Activated naive CD4-positive, alpha-beta T cell treated with anti-CD3 and anti-CD28 coated beads, Interleukin-2, amount 50 U/mL, for 16 hours (primary cell): ENCODE data around the gene APRT.
A peak's percentile ranks its signal among the peaks of the same experiment; 100 is the strongest.
"Not testable (repeated sequence)": the region's sequence is repeated elsewhere in the genome, so short reads cannot be mapped to it uniquely, and the experiment has no call there.

Experiments
- DNase-seq: peaks from one replicate; pipeline ENCODE4 v3.0.0-alpha.2; 2020

Gene APRT

DNA sequence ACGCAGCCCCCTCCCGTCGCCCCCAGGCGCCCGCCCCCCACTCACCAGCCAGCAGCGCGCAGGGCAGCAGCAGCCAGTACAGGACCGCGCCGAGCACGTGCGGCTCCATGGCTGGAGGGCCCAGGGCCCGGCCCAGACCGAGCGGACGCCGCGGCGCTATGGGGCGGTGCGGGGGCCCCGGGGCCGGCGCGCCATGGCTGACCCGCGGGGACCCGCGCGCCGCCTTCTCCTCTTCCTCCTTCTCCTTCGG lies 26.9 kb downstream of the APRT start:
- DNase-seq, result no peak

DNA sequence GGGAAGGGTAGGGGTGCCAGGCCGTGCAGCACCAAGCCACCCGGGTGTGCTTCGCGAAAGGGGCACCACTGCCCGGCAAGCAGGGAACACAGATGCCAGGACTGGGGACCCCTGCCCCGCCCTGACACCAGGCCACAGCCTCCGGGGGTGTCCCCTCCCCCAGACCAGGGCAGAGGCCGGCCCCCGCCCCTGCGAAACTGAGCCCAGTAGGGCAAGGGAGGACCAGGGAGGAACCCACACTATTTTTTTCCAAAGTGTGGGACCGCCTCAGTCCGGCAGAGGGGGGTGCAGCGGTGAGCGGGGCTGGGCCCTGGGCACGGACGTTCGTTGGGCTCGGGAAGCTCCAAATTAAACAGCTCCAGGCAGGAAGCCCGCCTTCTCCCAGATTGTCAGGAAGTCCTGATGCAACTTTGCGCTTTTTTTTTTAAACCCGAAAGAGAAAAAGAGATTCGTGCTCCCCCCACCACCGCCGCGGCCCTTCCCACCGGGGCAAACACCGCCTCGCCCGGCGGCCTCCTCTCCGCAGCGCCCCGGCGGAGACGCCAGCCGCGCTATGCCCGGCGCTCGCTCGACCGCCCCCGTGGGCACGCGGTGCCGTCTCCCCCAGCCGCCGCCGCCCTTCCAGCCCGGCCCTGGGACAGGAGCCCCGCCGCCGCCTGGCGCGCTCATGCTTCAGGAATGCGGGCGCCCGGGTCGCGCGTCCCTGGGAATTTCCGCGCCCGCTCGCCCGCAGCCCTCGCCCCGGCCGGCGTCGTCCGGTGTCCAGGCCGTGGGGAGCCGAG lies 27.5 kb downstream of the APRT start:
- peak; percentile 52 for DNase-seq

DNA sequence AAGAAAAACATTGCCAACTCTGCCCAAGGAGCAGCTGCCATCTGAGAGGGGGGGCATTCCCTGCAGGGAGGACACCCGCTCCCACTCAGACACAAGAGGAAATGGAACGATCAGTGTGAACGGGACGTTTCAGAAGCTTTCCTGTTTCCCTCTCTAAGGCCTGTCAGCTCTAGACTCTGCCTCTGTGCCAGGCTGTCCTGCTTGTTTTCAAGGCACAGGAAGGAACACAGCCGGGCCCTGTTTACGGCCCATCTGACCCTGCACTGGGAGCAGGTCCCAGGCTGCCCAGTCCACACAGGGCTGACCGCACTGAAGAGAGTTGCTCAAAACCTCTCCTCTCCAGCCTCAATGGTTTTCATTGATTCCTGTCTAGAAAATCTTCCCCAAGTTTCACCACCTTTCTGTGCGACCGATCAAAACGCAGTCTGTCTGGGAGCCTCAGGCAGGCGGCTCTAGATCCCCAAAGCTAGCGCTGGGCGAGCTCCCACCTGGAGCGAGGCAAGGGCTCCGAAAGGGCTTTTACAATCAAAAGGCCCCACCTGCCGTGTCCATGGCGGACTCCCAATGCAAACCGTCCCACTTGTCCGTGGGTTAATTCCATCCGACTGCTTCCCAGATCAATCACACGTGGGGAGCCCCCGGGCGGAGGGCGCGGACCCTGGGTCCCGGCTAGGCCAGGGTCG lies 28.2 kb downstream of the APRT start:
- no peak for DNase-seq

DNA sequence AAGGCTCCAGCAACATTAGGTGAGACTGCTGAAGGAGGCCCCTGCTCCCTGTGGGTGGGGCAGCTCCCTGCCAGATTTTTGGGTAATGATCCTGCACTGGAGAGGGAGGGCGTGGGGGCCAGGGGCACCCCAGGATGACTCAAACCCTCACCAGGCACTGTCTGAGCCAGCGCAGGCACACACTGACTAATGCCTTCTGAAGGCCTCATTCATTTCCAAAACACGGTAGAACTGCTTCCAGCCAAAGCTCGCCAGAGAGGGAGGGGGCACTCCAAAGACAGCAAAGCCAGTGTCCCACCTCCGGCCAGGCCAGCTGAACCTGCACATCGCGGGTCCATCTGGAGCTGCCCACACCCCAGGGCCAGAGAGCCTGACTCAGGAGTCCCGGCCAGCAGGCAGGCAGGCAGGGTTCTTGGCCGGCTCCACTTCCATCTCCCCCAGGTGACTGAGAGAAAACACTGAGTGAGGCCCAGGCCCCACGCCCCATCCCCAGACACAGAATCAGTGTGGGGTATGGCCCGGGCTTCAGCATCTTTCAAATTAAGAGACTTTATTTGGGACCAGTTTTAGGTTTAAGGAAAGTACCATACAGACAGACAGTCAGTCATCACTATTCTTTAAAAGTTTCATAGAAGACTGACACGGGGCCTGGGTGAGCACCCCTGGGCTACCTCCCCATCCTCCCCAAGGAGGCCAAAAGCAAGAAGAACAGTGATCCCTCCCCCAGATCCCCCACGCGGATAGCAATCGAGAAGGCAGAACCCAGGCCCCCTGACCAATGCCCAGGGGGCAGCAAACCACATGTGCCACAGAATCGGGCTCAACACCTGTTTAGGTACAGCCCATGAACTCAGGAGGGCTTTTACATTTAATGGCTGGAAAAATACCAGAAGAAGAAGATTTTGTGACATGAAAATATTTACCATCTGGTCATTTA lies 29.0 kb downstream of the APRT start:
- DNase-seq, result peak; percentile 82

DNA sequence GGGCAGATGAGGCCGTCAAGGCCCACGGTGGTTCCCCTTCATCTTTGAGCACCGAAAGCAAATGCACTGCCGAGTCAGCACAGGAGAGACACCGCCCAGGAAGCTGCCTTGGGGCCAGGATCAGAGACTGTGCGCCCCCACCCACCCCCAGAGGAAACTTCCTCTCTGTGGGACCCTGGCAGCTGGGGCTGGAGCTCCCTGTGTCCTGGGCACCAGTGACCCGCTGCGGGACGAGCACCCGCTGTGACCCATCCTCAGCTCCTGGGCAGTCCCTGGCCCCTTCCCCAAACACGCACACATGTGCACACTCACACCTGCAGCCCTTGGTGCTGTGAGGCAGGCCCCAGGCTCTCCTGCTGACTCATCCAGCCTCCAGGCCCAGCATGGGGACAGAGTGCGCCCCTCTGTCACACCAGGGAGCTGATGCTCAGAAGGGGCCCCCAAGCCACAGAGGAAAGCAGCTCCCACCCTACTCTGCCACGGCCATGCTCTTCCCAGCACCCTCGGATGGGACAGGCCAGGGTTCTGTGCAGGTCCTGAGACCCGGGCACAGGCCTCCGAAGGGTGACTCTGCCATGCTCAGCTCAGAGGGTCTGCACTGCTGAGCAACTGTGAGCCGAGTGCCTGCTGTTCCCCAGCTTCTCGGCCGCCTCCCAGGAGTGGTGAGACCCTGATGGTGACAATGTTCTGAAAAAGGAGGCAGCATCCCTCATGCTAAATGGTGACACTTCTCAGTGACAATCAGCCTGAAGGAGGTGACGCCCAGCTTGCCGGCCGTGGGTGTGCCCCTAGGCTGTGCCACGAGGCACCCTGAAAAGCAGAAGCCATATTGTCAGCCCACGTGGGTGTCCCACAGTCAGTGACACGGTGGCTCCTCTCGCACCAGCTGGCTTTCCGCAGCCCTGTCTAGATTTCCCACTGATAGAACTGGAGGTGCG lies 30.3 kb downstream of the APRT start:
- peak; percentile 68 for DNase-seq

DNA sequence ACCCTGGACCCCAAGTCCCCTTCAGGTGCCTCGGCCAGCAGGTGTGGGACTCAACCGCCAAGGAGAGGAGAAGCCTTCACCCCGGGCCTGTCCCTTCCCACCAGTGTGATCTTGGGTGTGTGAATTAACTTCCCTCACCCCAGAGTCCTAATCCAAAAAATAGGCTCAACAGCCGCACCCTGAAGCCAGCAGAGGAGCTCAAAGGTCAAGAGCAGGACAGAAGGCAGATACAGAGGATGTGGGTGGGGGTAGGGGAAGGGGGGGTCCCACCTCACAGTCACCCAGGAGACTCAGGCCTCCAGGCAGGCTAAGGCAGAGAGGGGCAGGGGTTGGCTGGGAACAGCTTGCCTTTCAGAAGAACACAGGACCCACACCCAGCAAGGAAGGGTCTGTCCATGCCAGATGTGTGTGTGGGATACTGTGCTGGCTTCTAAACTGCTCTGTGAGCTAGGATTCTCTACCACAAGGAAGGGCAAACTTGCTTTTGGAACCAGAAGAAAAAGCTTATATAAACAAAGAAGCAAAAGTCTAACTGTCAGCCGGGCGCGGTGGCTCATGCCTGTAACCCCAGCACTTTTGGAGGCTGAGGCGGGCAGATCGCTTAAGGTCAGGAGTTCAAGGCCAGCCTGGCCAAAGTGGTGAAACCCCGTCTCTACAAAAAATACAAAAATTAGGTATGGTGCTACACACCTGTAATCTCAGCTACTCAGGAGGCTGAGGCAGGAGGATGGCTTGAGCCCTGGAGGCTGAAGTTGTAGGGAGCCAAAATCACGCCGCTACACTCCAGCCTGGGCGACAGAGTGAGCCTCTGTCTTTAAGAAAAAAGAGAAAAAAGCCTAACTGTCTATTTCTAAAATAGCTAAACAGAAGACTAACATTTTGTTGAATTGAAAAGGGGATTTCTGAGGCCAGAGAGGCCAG lies 31.3 kb downstream of the APRT start:
- no peak for DNase-seq

DNA sequence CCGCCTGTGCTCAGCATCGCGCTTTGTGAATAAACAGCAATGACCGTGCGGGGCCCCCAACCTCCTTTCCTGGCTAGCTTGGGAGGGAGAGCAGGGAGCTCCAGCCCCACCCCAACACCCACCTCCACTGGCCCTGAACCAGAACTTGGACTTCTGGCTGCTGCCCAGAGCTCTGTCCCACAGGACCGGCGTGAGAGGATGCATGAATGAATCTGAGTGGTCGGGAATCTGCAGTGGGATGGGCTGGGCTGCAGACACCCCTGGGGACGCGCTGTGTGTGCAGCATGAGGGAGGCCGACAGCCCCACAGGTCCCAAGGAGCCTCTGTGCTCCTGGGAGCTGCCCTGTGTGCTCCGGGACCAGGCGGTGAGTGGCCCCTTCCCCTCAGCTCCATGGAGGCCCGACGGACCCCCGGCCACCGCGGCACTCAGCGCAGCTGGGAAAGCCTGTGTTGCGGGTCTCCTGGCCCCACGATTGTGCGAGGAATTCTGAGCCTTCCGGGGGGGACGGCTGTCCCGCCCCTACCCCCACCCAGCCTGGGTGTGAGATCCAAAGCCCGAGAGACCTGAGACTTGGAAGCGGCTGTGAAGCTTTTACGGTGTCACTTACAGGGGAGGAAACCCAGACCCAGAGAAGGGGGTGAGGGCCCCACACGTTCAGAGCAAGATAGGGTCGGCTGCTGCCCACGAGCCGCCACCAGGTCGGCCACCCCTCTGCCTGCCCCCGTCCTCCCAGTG lies 32.2 kb downstream of the APRT start:
- no peak for DNase-seq

DNA sequence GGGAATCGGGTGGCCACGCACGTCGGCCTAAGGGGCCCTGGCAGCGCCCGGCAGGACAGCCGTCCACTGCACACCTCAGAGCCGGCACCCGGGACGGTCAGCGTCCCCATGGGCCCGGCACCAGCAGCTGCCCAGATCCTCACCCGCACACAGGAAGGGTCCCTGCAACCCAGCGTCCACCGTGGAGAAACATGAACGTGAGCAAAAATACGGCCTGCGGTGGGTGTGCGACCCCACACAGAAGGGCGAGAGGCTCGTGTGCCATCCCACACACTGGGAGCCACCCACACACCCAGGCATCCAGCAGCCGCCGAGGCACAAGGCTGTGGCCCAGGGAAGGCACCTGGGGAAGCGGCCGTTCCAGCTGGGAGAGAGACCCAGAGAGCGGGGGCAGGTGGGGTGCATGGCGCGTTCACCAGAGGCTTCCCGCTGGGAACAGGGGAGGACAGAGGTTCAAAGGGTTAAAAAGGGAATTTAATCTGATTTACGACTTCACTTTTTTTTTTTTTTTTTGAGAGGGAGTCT lies 33.1 kb downstream of the APRT start:
- DNase-seq, result no peak

DNA sequence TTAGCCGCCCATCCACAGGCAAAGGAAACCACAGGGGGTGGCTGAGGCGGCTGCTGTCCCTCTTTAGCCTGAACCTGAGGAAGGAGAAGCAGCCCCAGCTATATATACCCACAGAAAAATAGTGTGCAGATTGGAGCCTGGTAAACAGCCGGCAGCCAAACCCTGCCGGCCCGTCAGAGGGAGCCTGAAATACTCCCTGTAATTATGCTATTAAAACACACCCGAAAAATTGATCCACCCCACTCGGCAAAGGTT lies 33.5 kb downstream of the APRT start:
- DNase-seq, result no peak

DNA sequence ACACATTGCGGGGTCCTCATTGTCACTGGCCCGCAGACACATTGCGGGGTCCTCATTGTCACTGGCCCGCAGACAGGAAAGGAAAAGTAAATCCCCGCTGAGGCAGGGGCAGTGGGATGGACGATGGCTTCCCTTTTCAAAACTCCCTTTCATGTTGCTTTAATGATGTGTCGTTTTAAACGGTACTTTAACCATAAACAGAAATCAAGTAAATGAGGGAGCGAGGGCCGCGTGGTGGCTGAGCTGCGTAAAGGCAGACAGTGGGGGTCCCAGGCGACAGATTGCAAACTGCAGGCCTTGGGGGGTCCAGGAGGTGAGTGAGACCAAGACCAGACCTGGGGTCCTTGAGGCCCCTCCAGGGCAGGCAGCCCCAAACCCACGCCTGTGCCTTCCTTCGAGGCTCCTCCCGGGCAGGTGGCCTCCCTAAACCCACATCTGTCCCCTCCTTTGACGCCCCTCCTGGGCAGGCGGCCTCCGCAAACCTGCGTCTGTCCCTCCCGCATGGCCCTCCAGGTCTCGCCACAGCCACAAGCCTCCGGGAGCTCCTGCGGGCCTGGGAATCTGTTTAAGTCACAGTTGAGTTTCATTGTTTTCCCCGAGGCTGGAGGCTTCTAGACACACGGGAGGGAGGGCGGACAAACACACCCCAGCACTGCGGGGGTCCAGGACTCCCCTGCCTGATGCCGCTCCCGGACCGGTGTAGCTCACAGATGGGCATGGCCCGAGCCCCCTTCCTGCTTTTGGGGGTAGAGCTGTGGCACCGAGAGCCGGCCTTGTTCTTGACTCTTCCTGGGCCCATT lies 34.1 kb downstream of the APRT start:
- no peak for DNase-seq

DNA sequence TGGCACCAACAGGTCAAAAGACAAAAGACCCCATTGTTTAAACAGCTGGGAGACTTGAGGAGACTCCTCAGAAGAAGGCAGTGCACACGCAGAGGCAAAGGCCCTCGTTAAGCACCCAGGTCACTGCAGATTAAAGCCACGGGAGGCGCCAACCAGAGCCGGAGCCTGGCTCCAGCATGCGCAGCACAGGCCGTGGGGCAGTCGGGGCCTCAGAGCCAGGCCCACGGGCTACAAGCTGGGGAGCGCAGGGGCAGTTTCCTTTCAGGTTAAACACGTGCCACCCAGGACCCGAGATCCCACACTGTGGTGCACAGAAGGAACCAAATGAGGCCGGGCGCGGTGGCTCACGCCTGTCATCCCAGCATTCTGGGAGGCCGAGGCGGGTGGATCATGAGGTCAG lies 35.9 kb downstream of the APRT start:
- no peak for DNase-seq

DNA sequence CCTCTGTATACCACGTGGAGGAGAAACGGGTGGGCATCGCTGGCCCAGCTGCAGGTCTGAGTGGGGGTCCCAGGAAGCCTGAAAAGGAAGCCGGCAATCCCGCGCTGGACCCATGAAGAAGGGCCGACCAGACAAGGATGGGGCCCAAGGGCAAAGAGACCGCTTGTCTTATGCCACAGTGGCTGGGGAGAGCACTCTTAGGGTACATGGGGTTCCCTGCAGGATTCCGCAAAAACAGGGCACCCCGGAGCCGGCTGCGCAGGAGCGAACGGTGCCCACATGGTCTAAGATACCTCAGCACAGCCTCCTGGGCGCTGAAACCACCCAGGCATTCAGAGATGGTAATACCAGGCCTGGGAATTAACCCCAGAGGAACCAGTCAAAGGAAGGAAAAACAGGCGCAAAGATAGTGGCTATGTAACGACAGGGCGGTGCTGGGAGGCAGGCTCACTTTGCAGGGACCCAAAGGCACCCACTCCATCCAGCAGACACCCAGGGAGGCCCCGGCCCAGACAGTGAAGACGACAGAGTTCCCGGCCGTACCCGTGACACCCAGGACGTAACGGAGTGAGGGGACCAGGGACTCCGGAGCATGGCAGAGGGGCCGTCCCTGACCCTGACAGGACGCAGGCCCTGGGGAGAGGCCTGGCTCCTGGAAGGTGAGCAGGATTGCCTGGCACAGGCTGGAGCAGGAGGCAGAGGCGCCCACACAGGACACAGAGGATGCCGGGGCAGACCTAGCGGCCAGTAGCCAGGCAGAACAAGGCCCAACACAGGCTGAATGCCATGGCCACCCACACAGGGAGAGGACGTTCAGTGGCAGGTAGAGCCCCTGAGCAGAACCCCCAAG lies 37.0 kb downstream of the APRT start:
- DNase-seq, result no peak

DNA sequence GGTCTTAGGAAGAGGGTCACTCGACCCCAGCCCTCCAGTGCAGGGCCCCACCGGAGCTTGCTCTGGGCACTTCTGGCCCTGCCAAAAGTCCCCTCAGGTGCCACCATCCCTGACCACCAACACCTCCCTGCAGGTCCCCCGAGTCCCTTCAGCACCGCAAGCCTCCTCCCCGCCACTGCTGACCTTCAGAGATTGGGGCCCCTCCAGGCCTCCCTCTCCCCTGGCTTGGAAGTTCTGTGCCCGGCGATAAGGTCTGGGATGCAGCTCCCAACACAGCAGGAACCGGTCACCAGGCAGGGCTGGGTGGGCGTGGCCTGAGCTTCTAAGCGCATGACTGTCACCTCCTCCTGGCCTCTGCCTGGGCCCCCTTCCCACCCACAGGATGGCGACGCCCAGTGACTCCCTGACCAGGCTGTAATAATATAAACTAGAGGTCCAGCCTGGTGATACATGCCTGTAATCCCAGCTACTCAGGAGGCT lies 37.9 kb downstream of the APRT start:
- no peak for DNase-seq

DNA sequence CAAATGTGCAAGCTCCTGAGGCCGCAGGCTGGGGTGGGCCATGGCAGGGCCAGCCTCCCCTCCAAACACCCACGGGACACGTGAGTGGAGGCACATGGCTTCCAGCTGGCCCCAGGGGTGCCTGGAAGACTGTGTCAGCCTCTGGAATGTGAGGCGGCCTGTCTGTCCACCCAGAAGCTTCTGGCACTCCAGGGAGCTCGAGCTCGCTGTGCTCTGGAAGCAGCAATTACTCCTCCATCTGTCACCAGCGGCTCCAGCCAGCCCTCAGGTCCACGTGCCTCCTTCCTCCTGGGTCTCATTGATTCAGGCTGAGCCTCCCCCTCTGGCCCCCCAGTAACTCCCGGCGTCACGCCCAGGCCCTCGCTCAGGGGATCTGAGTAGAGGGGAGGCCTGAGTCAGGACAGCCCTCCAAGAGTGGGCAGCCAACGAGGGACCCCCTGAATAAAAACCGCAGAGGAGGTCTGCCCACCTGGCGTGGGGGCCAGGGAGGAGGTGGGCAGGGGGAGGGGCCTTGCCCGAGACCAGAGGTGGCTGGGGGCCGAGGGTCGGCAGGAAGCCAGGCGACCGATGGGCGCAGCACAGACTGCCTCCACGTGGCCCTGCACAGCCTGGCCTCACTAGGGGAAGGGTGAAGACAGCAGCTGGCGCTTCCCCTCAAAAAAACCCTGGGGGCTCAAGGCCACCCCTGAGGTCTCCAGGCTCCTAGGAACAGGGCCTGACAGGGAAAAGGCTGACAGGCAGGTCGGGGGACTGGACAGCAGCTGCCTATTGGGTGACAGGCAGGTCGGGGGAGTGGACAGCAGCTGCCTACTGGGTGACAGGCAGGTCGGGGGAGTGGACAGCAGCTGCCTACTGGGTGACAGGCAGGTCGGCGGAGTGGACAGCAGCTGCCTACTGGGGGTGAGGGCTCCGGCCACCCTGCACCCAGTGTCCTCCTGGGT lies 38.6 kb downstream of the APRT start:
- no peak for DNase-seq

DNA sequence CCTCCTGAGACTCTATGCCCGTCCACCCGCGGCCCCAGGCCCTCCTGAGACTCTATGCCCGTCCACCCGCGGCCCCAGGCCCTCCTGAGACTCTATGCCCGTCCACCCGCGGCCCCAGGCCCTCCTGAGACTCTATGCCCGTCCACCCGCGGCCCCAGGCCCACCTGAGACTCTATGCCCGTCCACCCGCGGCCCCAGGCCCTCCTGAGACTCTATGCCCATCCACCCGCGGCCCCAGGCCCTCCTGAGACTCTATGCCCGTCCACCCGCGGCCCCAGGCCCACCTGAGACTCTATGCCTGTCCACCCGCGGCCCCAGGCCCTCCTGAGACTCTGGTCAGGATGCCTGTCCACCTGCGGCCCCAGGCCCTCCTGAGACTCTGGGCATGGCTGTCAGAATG lies 39.9 kb downstream of the APRT start:
- DNase-seq, result not testable (repeated sequence)

DNA sequence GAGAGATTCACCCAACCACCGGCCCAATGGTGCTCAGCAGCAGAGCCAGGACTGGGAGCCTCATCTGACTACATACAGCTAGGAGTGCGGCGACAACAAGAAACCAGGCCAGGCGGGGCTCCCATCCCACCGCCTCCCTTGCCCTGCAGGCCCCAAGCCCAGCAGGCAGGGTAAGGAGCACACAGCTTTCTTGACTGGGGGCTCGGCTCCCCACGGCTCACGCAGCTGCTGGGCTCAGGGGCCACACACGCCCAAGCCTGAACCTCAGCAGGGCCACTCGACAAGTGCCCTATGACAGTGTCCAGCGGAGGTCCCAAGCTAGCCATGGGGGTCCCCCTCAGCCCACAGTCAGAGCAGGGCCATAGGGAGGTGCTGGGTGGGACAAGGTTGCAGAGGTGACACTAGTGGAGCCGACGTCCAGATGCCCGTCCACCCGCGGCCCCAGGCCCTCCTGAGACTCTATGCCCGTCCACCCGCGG lies 40.4 kb downstream of the APRT start:
- no peak for DNase-seq
